Neural cell (in vitro differentiated cells): Measurements from ENCODE around the gene KLK7. TPM values are rescaled to one million over a fixed set of nuclear protein-coding genes. Genes with fewer than 3 reads are reported as not detected.

ENCODE experiments used
- H2AFZ ChIP-seq: fragments of 200-600, 300-800 bp; sonication (generic), shearing (Covaris generic); 2 replicates; pipeline ENCODE4 v1.6.0; 2014; ENCODE audit warnings: low read depth, mild to moderate bottlenecking, antibody characterized with exemption, low read length, moderate library complexity
- H3F3A ChIP-seq: fragments of 200-600 bp; shearing (Covaris generic); 2 replicates; pipeline ENCODE4 v1.6.1; 2016; ENCODE audit warnings: mild to moderate bottlenecking, moderate library complexity, mixed read lengths, antibody characterized with exemption, low read length; ENCODE audit not compliant: insufficient read depth, poor library complexity, severe bottlenecking
- H3K27ac ChIP-seq: fragments of 200-600, 300-800 bp; sonication (generic), shearing (Covaris generic); 2 replicates; pipeline ENCODE4 v1.5.1; 2014; ENCODE audit warnings: mild to moderate bottlenecking, low read length, moderate library complexity
- H3K27me3 ChIP-seq: fragments of 300-800, 200-600 bp; sonication (generic), shearing (Covaris generic); 2 replicates; pipeline ENCODE4 v1.6.0; 2014; ENCODE audit warnings: mild to moderate bottlenecking, low read depth, low read length, moderate library complexity; ENCODE audit not compliant: insufficient read depth
- H3K36me3 ChIP-seq: fragments of 300-800, 200-600 bp; sonication (generic), shearing (Covaris generic); 2 replicates; pipeline ENCODE4 v1.5.1; 2014; ENCODE audit warnings: mild to moderate bottlenecking, antibody characterized with exemption, low read length, moderate library complexity; ENCODE audit not compliant: insufficient read depth
- H3K4me2 ChIP-seq: fragments of 300-800, 200-600 bp; sonication (generic), shearing (Covaris generic); 2 replicates; pipeline ENCODE4 v1.6.0; 2014; ENCODE audit warnings: mild to moderate bottlenecking, low read length
- H3K4me3 ChIP-seq: fragments of 300-800, 200-600 bp; sonication (generic), shearing (Covaris generic); 2 replicates; pipeline ENCODE4 v1.5.1; 2014; ENCODE audit warnings: mild to moderate bottlenecking, low read length, moderate library complexity
- H3K79me2 ChIP-seq: fragments of 200-600 bp; shearing (Covaris generic); replicated peaks from 2 replicates; pipeline ENCODE4 v1.6.0; 2014; ENCODE audit warnings: mild to moderate bottlenecking, low read length, moderate library complexity; ENCODE audit not compliant: insufficient read depth
- H3K9ac ChIP-seq: fragments of 300-800, 200-600 bp; sonication (generic), shearing (Covaris generic); 2 replicates; pipeline ENCODE4 v1.6.1; 2016; ENCODE audit warnings: mild to moderate bottlenecking, low read length, mixed read lengths
- H3K9me2 ChIP-seq: fragments of 200-600 bp; shearing (Covaris generic); 2 replicates; pipeline ENCODE4 v1.6.1; 2016; ENCODE audit warnings: mild to moderate bottlenecking, low read length, mixed read lengths; ENCODE audit not compliant: insufficient read depth
- H3K9me3 ChIP-seq: fragments of 200-600, 300-800 bp; sonication (generic), shearing (Covaris generic); 2 replicates; pipeline ENCODE4 v1.6.1; 2016; ENCODE audit warnings: mild to moderate bottlenecking, mixed run types, low read length, moderate library complexity, mixed read lengths
- H4K20me1 ChIP-seq: fragments of 200-600 bp; shearing (Covaris generic); 2 replicates; pipeline ENCODE4 v1.6.1; 2016; ENCODE audit warnings: mild to moderate bottlenecking, mixed run types; ENCODE audit not compliant: insufficient read depth
- EP300 ChIP-seq: fragments of 450-650 bp; conservative IDR thresholded peaks from 2 replicates; pipeline ENCODE4 v1.6.1; 2014; ENCODE audit warnings: antibody characterized with exemption, mild to moderate bottlenecking, moderate library complexity; ENCODE audit not compliant: poor library complexity, severe bottlenecking
- EZH2 ChIP-seq: fragments of 200-600, 300-800 bp; shearing (Covaris generic), sonication (generic); IDR thresholded peaks from 2 replicates; pipeline ENCODE4 v1.6.1; 2014; ENCODE audit warnings: antibody characterized with exemption, low read length, borderline replicate concordance, mild to moderate bottlenecking; ENCODE audit not compliant: insufficient read depth, poor library complexity, severe bottlenecking
- MXI1 ChIP-seq: fragments of 450-650 bp; conservative IDR thresholded peaks from 2 replicates; pipeline ENCODE4 v1.6.1; 2014; ENCODE audit warnings: antibody characterized with exemption, mild to moderate bottlenecking; ENCODE audit not compliant: poor library complexity, severe bottlenecking
- POLR2AphosphoS5 ChIP-seq: IDR thresholded peaks from 2 replicates; pipeline ENCODE4 v1.6.1; 2012
- RAD21 ChIP-seq: fragments of 450-650 bp; conservative IDR thresholded peaks from 2 replicates; pipeline ENCODE4 v1.6.1; 2014; ENCODE audit warnings: antibody characterized with exemption, mild to moderate bottlenecking, moderate library complexity
- SMC3 ChIP-seq: fragments of 450-650 bp; conservative IDR thresholded peaks from 2 replicates; pipeline ENCODE4 v1.6.1; 2014; ENCODE audit warnings: antibody characterized with exemption, mild to moderate bottlenecking, moderate library complexity; ENCODE audit not compliant: poor library complexity
- TAF1 ChIP-seq: IDR thresholded peaks from 2 replicates; pipeline ENCODE4 v1.6.1; 2012; ENCODE audit warnings: low read depth
- polyA plus RNA-seq: library from polyadenylated mRNA; depleted of rRNA; stranded (reverse); fragments of >200 nt; gene quantifications from 2 replicates; pipeline ENCODE4 v1.2.3, GENCODE V29; 2014
- TF ChIP-seq, protein P1 (sequence below): fragments of 450-650 bp; IDR thresholded peaks from 2 replicates; pipeline ENCODE4 v1.5.1; 2014; ENCODE audit warnings: antibody characterized with exemption, mild to moderate bottlenecking, moderate library complexity; ENCODE audit not compliant: poor library complexity, severe bottlenecking
- TF ChIP-seq, protein P2 (sequence below): IDR thresholded peaks from 2 replicates; pipeline ENCODE4 v1.6.1; 2012; ENCODE audit warnings: borderline replicate concordance

KLK7 gene
- polyA plus RNA-seq, 1 donor from 2014 or later = not detected

DNA sequence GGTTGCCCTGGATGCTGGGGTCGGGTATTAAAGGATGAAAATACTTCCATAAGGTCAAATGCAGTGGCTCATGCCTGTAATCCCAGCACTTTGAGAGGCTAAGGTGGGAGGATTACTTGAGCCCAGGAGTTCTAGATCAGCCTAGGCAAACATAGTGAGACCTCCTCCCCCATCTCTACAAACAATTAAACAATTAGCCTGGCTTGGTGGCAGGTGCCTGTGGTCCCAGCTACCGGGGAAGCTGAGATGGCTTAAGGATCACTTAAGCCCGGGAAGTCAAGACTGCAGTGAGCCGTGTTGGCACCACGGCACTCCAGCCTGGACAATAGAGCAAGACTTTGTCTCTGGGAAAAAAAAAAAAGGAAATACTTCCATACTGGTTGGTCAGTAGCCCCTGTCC, 41.2 kb upstream of the KLK7 start:
- no peaks in the 10 kb centered on the region for H4K20me1 ChIP-seq
- no peak overlapping the region for H3K4me3 ChIP-seq
- no peak overlapping the region for H3K9ac ChIP-seq
- peaks cover 6% of the 10 kb centered on the region for H3K27me3 ChIP-seq
- H3K9me3 ChIP-seq = no peaks in the 10 kb centered on the region
- no peaks in the 10 kb centered on the region for H3K79me2 ChIP-seq
- no peak overlapping the region for H2AFZ ChIP-seq
- H3K36me3 ChIP-seq = no peaks in the 10 kb centered on the region
- H3F3A ChIP-seq = no peaks in the 10 kb centered on the region
- TF ChIP-seq SMC3 (no peak), RAD21 (no peak), EZH2 (no peak), EP300 (no peak), MXI1 (no peak), POLR2AphosphoS5 (no peak), TAF1 (no peak)
- TF ChIP-seq, protein P1, sequence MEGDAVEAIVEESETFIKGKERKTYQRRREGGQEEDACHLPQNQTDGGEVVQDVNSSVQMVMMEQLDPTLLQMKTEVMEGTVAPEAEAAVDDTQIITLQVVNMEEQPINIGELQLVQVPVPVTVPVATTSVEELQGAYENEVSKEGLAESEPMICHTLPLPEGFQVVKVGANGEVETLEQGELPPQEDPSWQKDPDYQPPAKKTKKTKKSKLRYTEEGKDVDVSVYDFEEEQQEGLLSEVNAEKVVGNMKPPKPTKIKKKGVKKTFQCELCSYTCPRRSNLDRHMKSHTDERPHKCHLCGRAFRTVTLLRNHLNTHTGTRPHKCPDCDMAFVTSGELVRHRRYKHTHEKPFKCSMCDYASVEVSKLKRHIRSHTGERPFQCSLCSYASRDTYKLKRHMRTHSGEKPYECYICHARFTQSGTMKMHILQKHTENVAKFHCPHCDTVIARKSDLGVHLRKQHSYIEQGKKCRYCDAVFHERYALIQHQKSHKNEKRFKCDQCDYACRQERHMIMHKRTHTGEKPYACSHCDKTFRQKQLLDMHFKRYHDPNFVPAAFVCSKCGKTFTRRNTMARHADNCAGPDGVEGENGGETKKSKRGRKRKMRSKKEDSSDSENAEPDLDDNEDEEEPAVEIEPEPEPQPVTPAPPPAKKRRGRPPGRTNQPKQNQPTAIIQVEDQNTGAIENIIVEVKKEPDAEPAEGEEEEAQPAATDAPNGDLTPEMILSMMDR = no peak
- TF ChIP-seq, protein P2, sequence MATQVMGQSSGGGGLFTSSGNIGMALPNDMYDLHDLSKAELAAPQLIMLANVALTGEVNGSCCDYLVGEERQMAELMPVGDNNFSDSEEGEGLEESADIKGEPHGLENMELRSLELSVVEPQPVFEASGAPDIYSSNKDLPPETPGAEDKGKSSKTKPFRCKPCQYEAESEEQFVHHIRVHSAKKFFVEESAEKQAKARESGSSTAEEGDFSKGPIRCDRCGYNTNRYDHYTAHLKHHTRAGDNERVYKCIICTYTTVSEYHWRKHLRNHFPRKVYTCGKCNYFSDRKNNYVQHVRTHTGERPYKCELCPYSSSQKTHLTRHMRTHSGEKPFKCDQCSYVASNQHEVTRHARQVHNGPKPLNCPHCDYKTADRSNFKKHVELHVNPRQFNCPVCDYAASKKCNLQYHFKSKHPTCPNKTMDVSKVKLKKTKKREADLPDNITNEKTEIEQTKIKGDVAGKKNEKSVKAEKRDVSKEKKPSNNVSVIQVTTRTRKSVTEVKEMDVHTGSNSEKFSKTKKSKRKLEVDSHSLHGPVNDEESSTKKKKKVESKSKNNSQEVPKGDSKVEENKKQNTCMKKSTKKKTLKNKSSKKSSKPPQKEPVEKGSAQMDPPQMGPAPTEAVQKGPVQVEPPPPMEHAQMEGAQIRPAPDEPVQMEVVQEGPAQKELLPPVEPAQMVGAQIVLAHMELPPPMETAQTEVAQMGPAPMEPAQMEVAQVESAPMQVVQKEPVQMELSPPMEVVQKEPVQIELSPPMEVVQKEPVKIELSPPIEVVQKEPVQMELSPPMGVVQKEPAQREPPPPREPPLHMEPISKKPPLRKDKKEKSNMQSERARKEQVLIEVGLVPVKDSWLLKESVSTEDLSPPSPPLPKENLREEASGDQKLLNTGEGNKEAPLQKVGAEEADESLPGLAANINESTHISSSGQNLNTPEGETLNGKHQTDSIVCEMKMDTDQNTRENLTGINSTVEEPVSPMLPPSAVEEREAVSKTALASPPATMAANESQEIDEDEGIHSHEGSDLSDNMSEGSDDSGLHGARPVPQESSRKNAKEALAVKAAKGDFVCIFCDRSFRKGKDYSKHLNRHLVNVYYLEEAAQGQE = no peak
- no peak overlapping the region for H3K4me2 ChIP-seq
- no peaks in the 10 kb centered on the region for H3K9me2 ChIP-seq
- no peak overlapping the region for H3K27ac ChIP-seq

DNA sequence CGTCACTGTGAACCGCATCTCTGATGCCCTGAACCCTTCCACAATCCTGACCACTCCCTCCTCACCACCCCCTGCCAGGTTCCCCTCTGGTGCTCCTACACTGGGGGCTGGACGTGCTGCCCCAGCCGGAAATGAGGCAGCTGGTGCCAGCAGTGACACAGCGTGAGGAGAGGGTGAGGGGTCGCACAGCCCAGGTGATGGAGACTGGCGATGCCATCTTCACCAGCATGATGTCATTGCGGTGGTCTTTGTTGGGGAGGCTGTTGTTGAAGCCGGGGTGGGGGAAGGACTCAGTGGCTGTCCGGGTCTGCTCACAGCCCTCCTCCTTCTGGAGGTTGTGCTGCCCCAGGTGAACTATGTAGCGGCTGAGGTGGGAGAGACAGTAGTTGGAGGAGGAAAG, 40.2 kb upstream of the KLK7 start:
- TF ChIP-seq, protein P1 = no peak
- TF ChIP-seq EZH2 (no peak), TAF1 (no peak)
- TF ChIP-seq, protein P2 = no peak
- peaks cover 15% of the 10 kb centered on the region for H3K27me3 ChIP-seq
- H2AFZ ChIP-seq = no peak overlapping the region
- no peaks in the 10 kb centered on the region for H3K9me2 ChIP-seq
- H3K79me2 ChIP-seq = no peaks in the 10 kb centered on the region
- no peaks in the 10 kb centered on the region for H3K9me3 ChIP-seq
- H3K9ac ChIP-seq = no peak overlapping the region
- no peak overlapping the region for H3K4me3 ChIP-seq
- no peak overlapping the region for H3K4me2 ChIP-seq
- H3K36me3 ChIP-seq = no peaks in the 10 kb centered on the region
- no peaks in the 10 kb centered on the region for H3F3A ChIP-seq
- no peak overlapping the region for H3K27ac ChIP-seq
- no peaks in the 10 kb centered on the region for H4K20me1 ChIP-seq
